Mesenchymal stem cell (in vitro differentiated cells and primary cell): Measurements from ENCODE around the gene UBE2F.

ENCODE experiments used
- DNase-seq: peaks from one replicate; pipeline ENCODE4 v3.0.0-alpha.2; 2013
- H2AFZ ChIP-seq: one replicate; pipeline ENCODE4 v1.6.1; 2013; ENCODE audit warnings: low read depth, mild to moderate bottlenecking, control low read depth, inconsistent platforms, low read length, moderate library complexity
- H2AK5ac ChIP-seq: 2 replicates; pipeline ENCODE4 v1.6.1; 2013; ENCODE audit warnings: low read length, moderate library complexity, mild to moderate bottlenecking, inconsistent platforms; ENCODE audit not compliant: severe bottlenecking
- H2BK120ac ChIP-seq: one replicate; pipeline ENCODE4 v1.6.1; 2013; ENCODE audit warnings: low read depth, mild to moderate bottlenecking, inconsistent platforms, low read length, moderate library complexity
- H2BK12ac ChIP-seq, 2 experiments: one replicate each; pipeline ENCODE4 v1.6.1; 2013; ENCODE audit warnings: inconsistent platforms in 2 of 2, low read length in 2 of 2, mild to moderate bottlenecking in 2 of 2, moderate library complexity in 2 of 2, control low read depth in 1 of 2
- H2BK15ac ChIP-seq: one replicate; pipeline ENCODE4 v1.6.1; 2013; ENCODE audit warnings: mild to moderate bottlenecking, low read depth, inconsistent platforms; ENCODE audit not compliant: poor library complexity, severe bottlenecking
- H2BK5ac ChIP-seq: 2 replicates; pipeline ENCODE4 v1.6.1; 2013; ENCODE audit warnings: low read depth, mild to moderate bottlenecking, low read length, control low read depth, inconsistent platforms; ENCODE audit not compliant: poor library complexity, severe bottlenecking
- H3K14ac ChIP-seq, 2 experiments: one replicate each; pipeline ENCODE4 v1.6.1; 2013; ENCODE audit warnings: inconsistent platforms in 2 of 2, low read length in 2 of 2, control low read depth in 1 of 2, mild to moderate bottlenecking in 1 of 2, moderate library complexity in 1 of 2
- H3K18ac ChIP-seq, 2 experiments: one replicate each; pipeline ENCODE4 v1.6.1; 2013; ENCODE audit warnings: inconsistent platforms in 2 of 2, low read length in 2 of 2, control low read depth in 1 of 2, low read depth in 1 of 2, mild to moderate bottlenecking in 1 of 2
- H3K23ac ChIP-seq, 2 experiments: one replicate each; pipeline ENCODE4 v1.6.1; 2013; ENCODE audit warnings: inconsistent platforms in 2 of 2, low read length in 2 of 2, mild to moderate bottlenecking in 2 of 2, moderate library complexity in 2 of 2, control low read depth in 1 of 2
- H3K27ac ChIP-seq: 2 replicates; pipeline ENCODE4 v1.5.1; 2013; ENCODE audit warnings: mild to moderate bottlenecking, moderate library complexity, low read length, control low read depth, inconsistent platforms; ENCODE audit not compliant: poor library complexity, severe bottlenecking
- H3K27me3 ChIP-seq, 2 experiments: 2 replicates each; pipeline versions ENCODE4 v1.6.1 to v1.7.0; 2013; ENCODE audit warnings: low read length in 2 of 2, mild to moderate bottlenecking in 2 of 2, moderate library complexity in 2 of 2, control low read depth in 1 of 2, inconsistent platforms in 1 of 2; ENCODE audit not compliant: control insufficient read depth in 1 of 2, insufficient read depth in 1 of 2
- H3K36me3 ChIP-seq, 2 experiments: 2 replicates each; pipeline versions ENCODE4 v1.6.1 to v1.7.0; 2013; ENCODE audit warnings: low read length in 2 of 2, control low read depth in 1 of 2, inconsistent platforms in 1 of 2, low read depth in 1 of 2, mild to moderate bottlenecking in 1 of 2; ENCODE audit not compliant: insufficient read depth in 2 of 2, control insufficient read depth in 1 of 2
- H3K4ac ChIP-seq, 2 experiments: one replicate each; pipeline ENCODE4 v1.6.1; 2013; ENCODE audit warnings: inconsistent platforms in 2 of 2, low read length in 2 of 2, mild to moderate bottlenecking in 2 of 2, moderate library complexity in 2 of 2, control low read depth in 1 of 2, low read depth in 1 of 2
- H3K4me1 ChIP-seq: 2 replicates; pipeline ENCODE4 v1.6.1; 2013; ENCODE audit warnings: low read depth, low read length, control low read depth; ENCODE audit not compliant: control insufficient read depth, insufficient read depth
- H3K4me2 ChIP-seq: 2 replicates; pipeline ENCODE4 v1.6.1; 2013; ENCODE audit warnings: low read length, mild to moderate bottlenecking, inconsistent platforms; ENCODE audit not compliant: poor library complexity, severe bottlenecking
- H3K4me3 ChIP-seq, 2 experiments: 2 replicates each; pipeline versions ENCODE4 v1.5.1 to v1.7.0; 2013; ENCODE audit warnings: low read length in 2 of 2, mild to moderate bottlenecking in 2 of 2, control low read depth in 1 of 2, low read depth in 1 of 2; ENCODE audit not compliant: insufficient read depth in 1 of 2
- H3K79me1 ChIP-seq: replicated peaks from 2 replicates; pipeline ENCODE4 v1.6.1; 2013; ENCODE audit warnings: mild to moderate bottlenecking, control low read depth, low read length, inconsistent platforms; ENCODE audit not compliant: poor library complexity, severe bottlenecking
- H3K9ac ChIP-seq: 2 replicates; pipeline ENCODE4 v1.7.0; 2013; ENCODE audit warnings: mild to moderate bottlenecking, low read length, moderate library complexity
- H3K9me3 ChIP-seq: 2 replicates; pipeline ENCODE4 v1.7.0; 2013; ENCODE audit warnings: mild to moderate bottlenecking, low read length; ENCODE audit not compliant: control insufficient read depth
- H4K8ac ChIP-seq: one replicate; pipeline ENCODE4 v1.6.1; 2013; ENCODE audit warnings: inconsistent platforms, mild to moderate bottlenecking, low read length, moderate library complexity
- H4K91ac ChIP-seq: one replicate; pipeline ENCODE4 v1.6.1; 2013; ENCODE audit warnings: mild to moderate bottlenecking, low read length, inconsistent platforms
- WGBS: methylation state at CpG from one replicate; pipeline ENCODE4 v1.1.7; 2013; ENCODE audit warnings: mixed read lengths; 5-methylcytosine and 5-hydroxymethylcytosine counted together

The UBE2F gene

DNA sequence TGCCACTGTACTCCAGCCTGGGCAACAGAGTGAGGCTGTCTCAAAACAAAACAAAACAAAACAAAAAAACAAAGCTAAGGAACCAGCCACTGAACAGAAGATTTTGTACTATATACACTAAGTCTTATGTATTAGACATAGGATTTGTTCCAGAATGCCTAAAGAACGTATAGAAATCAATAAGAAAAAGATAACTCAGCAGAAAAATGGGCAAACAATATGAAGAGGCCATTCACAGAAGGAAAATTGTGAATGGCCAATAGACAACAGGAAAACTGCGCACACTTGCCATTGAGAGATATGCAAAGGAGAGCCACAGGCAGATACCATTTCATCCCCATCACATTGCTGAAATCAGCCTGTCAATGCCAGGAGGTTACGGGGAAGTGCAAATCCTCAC lies 14.9 kb upstream of the UBE2F start:
- peaks cover 9% of the 10 kb centered on the region for H3K4me1 ChIP-seq
- no peak overlapping the region for H2BK12ac ChIP-seq
- H2BK15ac ChIP-seq = no peak overlapping the region
- H3K18ac ChIP-seq = no peak overlapping the region
- no peak overlapping the region for H2BK120ac ChIP-seq
- H3K4me3 ChIP-seq = no peak overlapping the region
- 78% methylated on average over 3 of the region's 3 CpGs for WGBS
- no peak overlapping the region for H3K4me2 ChIP-seq
- no peak overlapping the region for H2AK5ac ChIP-seq
- DNase-seq = no peak
- H3K27me3 ChIP-seq = peaks cover 32 to 39% of the 10 kb centered on the region in 2 experiments
- H3K23ac ChIP-seq = no peak overlapping the region
- H2BK5ac ChIP-seq = no peak overlapping the region
- H3K79me1 ChIP-seq = no peaks in the 10 kb centered on the region
- no peak overlapping the region for H3K9ac ChIP-seq
- H3K27ac ChIP-seq = no peak overlapping the region
- H3K9me3 ChIP-seq = no peaks in the 10 kb centered on the region
- no peak overlapping the region for H2AFZ ChIP-seq
- H3K36me3 ChIP-seq = no peaks in the 10 kb centered on the region
- no peak overlapping the region for H4K91ac ChIP-seq
- no peak overlapping the region for H3K4ac ChIP-seq
- H4K8ac ChIP-seq = no peak overlapping the region
- no peak overlapping the region for H3K14ac ChIP-seq

DNA sequence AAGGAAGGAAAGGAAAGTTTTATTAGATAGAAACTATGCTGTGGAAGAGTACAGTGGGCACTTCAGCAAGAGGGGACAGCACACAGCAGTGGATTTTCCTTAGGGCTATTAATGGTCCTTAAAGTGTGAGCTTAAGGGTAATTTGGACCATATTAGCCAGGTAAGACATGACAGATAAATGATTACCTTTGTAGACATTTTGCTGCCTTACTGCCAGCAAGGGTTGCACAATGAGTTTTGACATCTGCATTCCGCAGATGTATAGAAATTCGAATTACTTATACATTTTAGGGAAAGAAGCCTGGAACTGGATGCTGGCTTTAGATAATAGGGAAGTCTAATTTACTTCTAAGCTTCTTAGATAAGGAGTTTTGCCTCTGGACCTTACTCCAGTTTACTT lies 14.0 kb upstream of the UBE2F start:
- Histone ChIP-seq H2BK120ac (no peak overlapping the region), H4K91ac (no peak overlapping the region), H3K4me2 (no peak overlapping the region), H4K8ac (no peak overlapping the region), H2AK5ac (no peak overlapping the region), H2BK5ac (no peak overlapping the region), H3K27ac (no peak overlapping the region), H3K9ac (no peak overlapping the region), H3K9me3 (no peaks in the 10 kb centered on the region), H2BK12ac (no peak overlapping the region), H3K4me3 (no peak overlapping the region), H3K79me1 (no peaks in the 10 kb centered on the region), H3K23ac (no peak overlapping the region), H3K18ac (no peak overlapping the region), H3K27me3 (peaks cover 39 to 41% of the 10 kb centered on the region in 2 experiments), H3K4ac (no peak overlapping the region), H2AFZ (no peak overlapping the region), H2BK15ac (no peak overlapping the region), H3K36me3 (no peaks in the 10 kb centered on the region), H3K4me1 (peaks cover 9% of the 10 kb centered on the region), H3K14ac (no peak overlapping the region)
- no peak for DNase-seq
- 92% methylated on average over 2 of the region's 2 CpGs for WGBS

DNA sequence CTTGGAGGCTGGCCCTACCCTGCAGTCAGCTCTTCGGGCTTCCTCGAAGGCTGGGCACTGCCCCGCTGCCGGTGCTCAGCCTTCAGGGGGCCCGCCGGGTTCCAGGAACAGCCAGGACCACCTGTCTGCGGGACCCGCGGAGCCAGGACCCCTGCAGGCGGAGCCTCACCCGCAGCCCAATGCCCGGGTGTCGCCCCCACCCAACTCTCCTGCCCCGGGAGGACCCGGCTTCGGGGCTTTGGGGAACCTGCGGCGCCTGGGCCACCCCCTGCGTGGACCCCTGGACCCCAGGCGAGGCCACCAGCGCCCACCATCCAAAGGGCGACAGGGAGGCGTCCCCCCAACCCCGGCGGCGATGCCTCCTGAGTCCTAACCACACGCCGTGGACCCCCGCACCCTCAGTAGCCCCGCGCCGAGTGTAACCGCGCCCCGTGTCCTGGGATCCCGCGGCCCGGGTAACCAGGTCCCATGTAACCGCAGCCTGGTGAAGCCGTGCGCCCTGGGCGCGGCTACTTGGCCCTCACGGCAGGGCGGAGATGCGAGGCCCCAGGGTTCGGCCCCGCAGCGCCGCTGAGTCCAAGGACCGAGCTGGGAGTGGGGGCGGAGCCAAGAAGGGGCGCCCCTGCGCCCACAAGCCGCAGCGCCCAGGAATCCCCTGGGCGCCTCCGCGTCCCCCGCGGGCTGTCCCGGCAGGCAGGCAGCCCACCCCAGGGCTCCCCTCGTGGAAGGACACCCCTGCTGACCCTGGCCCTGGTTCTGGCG lies 11.0 kb upstream of the UBE2F start:
- H3K14ac ChIP-seq = no peak overlapping the region
- no peak overlapping the region for H2BK12ac ChIP-seq
- peaks cover 9% of the 10 kb centered on the region for H3K4me1 ChIP-seq
- H3K9me3 ChIP-seq = no peaks in the 10 kb centered on the region
- no peak for DNase-seq
- no peak overlapping the region for H4K91ac ChIP-seq
- H3K27ac ChIP-seq = no peak overlapping the region
- H3K79me1 ChIP-seq = no peaks in the 10 kb centered on the region
- H2AFZ ChIP-seq = no peak overlapping the region
- peaks cover 46 to 47% of the 10 kb centered on the region in 2 experiments for H3K27me3 ChIP-seq
- WGBS = 20% methylated on average over 64 of the region's 64 CpGs
- H2BK120ac ChIP-seq = no peak overlapping the region
- no peak overlapping the region for H2AK5ac ChIP-seq
- peak overlapping the region; percentile 47 for H3K4me2 ChIP-seq
- peak overlapping the region; percentile 20 for H4K8ac ChIP-seq
- H2BK15ac ChIP-seq = peak overlapping the region; percentile 46
- H3K4ac ChIP-seq = no peak overlapping the region
- peak overlapping the region in 1 of 2 experiments; percentile 1 for H3K18ac ChIP-seq
- H3K4me3 ChIP-seq = peak overlapping the region; percentile 40 to 49
- no peaks in the 10 kb centered on the region for H3K36me3 ChIP-seq
- H2BK5ac ChIP-seq = no peak overlapping the region
- no peak overlapping the region for H3K23ac ChIP-seq
- peak overlapping the region; percentile 41 for H3K9ac ChIP-seq

DNA sequence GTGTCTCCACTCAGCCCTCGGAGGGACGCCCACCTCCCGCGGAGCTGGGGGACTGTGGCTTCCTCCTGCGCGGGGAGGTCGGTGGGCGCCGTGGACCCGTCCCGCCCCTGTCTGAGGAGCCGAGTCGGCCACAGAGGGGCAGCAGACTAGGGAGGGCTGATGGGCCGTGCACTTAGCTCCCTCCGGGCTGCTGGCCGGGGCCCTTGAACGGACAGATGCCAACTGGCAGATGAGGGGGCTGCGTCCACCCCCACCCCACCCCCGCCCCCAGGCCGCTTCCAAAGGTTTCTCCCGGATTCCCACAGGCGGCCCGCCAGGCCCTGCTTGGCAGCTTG lies 10.4 kb upstream of the UBE2F start:
- H3K4me3 ChIP-seq = peak overlapping the region; percentile 40 to 49
- H3K79me1 ChIP-seq = no peaks in the 10 kb centered on the region
- peak overlapping the region; percentile 41 for H3K9ac ChIP-seq
- H2AFZ ChIP-seq = no peak overlapping the region
- H2BK5ac ChIP-seq = no peak overlapping the region
- no peak for DNase-seq
- H3K14ac ChIP-seq = no peak overlapping the region
- no peak overlapping the region for H4K91ac ChIP-seq
- WGBS = 6% methylated on average over 14 of the region's 23 CpGs
- H3K9me3 ChIP-seq = peaks cover 2% of the 10 kb centered on the region
- H3K18ac ChIP-seq = peak overlapping the region in 1 of 2 experiments; percentile 1
- no peak overlapping the region for H2BK12ac ChIP-seq
- H2BK120ac ChIP-seq = no peak overlapping the region
- H3K23ac ChIP-seq = no peak overlapping the region
- peaks cover 46 to 47% of the 10 kb centered on the region in 2 experiments for H3K27me3 ChIP-seq
- H3K36me3 ChIP-seq = no peaks in the 10 kb centered on the region
- peak overlapping the region; percentile 20 for H4K8ac ChIP-seq
- peak overlapping the region; percentile 47 for H3K4me2 ChIP-seq
- H3K4me1 ChIP-seq = peaks cover 9% of the 10 kb centered on the region
- no peak overlapping the region for H2AK5ac ChIP-seq
- no peak overlapping the region for H2BK15ac ChIP-seq
- no peak overlapping the region for H3K4ac ChIP-seq
- H3K27ac ChIP-seq = no peak overlapping the region
